ENCODE data around the gene CPN2. TPM values are rescaled to one million over a fixed set of nuclear protein-coding genes. Genes with fewer than 3 reads are reported as not detected.

The CPN2 gene
- total and polyA plus RNA-seq, 2 of the 8 experiments (the other 6 are each of a cell fraction or from before 2014, with no cell fraction given) = 0.03 TPM; not detected in 1

DNA sequence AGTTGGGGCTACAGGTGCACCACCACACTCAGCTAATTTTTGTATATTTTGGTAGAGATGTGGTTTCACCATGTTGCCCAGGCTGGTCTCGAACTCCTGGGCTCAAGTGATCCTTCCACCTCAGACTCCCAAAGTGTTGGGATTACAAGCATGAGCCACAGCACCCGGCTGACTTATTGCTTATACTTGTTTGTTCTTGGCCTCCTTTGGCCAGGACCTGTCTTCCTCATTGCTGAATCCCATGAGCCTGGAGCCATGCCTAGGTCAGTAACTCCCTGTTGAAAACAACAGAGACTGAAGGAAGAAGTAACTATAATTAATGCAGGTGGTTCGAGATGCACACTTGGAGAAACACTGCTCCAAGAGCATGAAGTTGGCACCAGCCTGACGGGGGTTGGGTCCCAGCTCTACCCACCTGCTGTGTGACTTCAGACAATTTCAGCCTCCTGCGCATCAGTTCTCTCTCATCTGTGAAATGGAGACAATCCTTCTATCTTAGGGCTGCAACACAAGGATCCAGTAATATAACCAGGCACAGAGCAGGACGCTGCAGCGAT is 38.9 kb downstream of the CPN2 start:
- no peaks in the 10 kb centered on the region for H3K9me3 ChIP-seq (ENCODE audit: insufficient read depth in 2 of 2, low read depth in 1 of 2, low read length in 1 of 2)
- WGBS, 2 experiments (ENCODE audit: extremely low coverage in 1 of 2, insufficient coverage in 1 of 2, insufficient read length in 1 of 2, insufficient replicate concordance in 2 of 2, low coverage in 1 of 2, low lambda C conversion rate in 2 of 2, missing lambda C conversion rate in 1 of 2) = 80% methylated on average over 7 of the region's 7 CpGs; no CpG with 5 or more reads in 1 of the 2 experiments
- H3K9ac ChIP-seq (replicated peaks in 1 of 4; ENCODE audit: extremely low read depth in 1 of 4, low read depth in 3 of 4, low read length in 3 of 4) = no peak overlapping the region
- H4K8ac ChIP-seq (ENCODE audit: extremely low read depth, insufficient read depth, low read length) = no peak overlapping the region
- H2BK20ac ChIP-seq (ENCODE audit: low read length) = no peak overlapping the region
- no peak overlapping the region for H3K27ac ChIP-seq (ENCODE audit: low read depth, low read length)
- no peak for TF ChIP-seq SUZ12 (IDR thresholded peaks at IDR 0.05; ENCODE audit: low read length)
- no peak for TF ChIP-seq TCF12 (IDR thresholded peaks at IDR 0.05; ENCODE audit: low read depth, low read length)
- TF ChIP-seq MAX (IDR thresholded peaks at IDR 0.05) = no peak
- TF ChIP-seq CHD1 (IDR thresholded peaks at IDR 0.05; ENCODE audit: low read depth, low read length) = no peak
- TF ChIP-seq JUND (IDR thresholded peaks at IDR 0.05; ENCODE audit: low read length) = no peak
- no peak for TF ChIP-seq CTBP2 (IDR thresholded peaks at IDR 0.05; ENCODE audit: borderline replicate concordance, insufficient read depth, insufficient read length, low read length)
- no peak for TF ChIP-seq SP1 (IDR thresholded peaks at IDR 0.05; ENCODE audit: low read depth, low read length)
- H3K4me3 ChIP-seq (ENCODE audit: extremely low read depth in 1 of 4, insufficient read depth in 2 of 4, low read depth in 3 of 4, low read length in 4 of 4) = no peak overlapping the region
- no peak overlapping the region for H3K23ac ChIP-seq (ENCODE audit: insufficient read length)
- ChIA-PET CTCF (ENCODE audit: partially characterized antibody) (interaction anchor here (0.6 to 6.2 kb wide), 9 partner anchors 8 to 533 kb away, joined by 3 to 79 read pairs (median 6); no protein-coding TSS in a partner anchor), POLR2A (ENCODE audit: partially characterized antibody) (interaction anchor here (1.9 kb wide), 1 partner anchor 171 kb away, joined by 10 read pairs; no protein-coding TSS in a partner anchor)
- FAIRE-seq (no peak), DNase-seq (ENCODE audit: low read depth in 1 of 2, low spot score in 2 of 2) (no peak)
- no peak overlapping the region for H2BK5ac ChIP-seq (ENCODE audit: low read depth, low read length)
- H2BK15ac ChIP-seq (ENCODE audit: low read length) = no peak overlapping the region; the same call in 1 of the 2 replicates
- H4K20me1 ChIP-seq (replicated peaks in 1 of 2; ENCODE audit: control insufficient read depth in 1 of 2, insufficient read depth in 2 of 2, low read length in 2 of 2) = no peaks in the 10 kb centered on the region
- H4K5ac ChIP-seq (ENCODE audit: insufficient read length, low read depth, low read length) = no peak overlapping the region
- no peak overlapping the region for H3K4ac ChIP-seq (replicated peaks; ENCODE audit: insufficient read length, low read depth, low read length)
- no peak overlapping the region for H4K91ac ChIP-seq (replicated peaks; ENCODE audit: insufficient read length, low read length)
- no peak overlapping the region; the same call in 1 of the 2 replicates for H3K18ac ChIP-seq (ENCODE audit: extremely low read depth, low read length)
- H3K4me2 ChIP-seq (ENCODE audit: insufficient read depth in 1 of 2, low read depth in 2 of 2, low read length in 2 of 2) = no peak overlapping the region
- H3K56ac ChIP-seq (replicated peaks; ENCODE audit: insufficient read length, low read depth, low read length) = no peak overlapping the region
- H2AFZ ChIP-seq (ENCODE audit: low read length) = no peak overlapping the region
- 0 out of 2 replicates have a peak overlapping the region, but pooled peaks have one; percentile 18 for H2BK12ac ChIP-seq (ENCODE audit: low read depth, low read length)
- H3K79me1 ChIP-seq (ENCODE audit: low read depth, low read length) = no peaks in the 10 kb centered on the region
- H3K4me1 ChIP-seq (replicated peaks in 1 of 4; ENCODE audit: control insufficient read depth in 3 of 4, insufficient read depth in 4 of 4, low read length in 3 of 4) = peaks cover 10 to 23% (median 16%) of the 10 kb centered on the region in 4 experiments
- H3K36me3 ChIP-seq (ENCODE audit: control insufficient read depth in 2 of 4, insufficient read depth in 4 of 4, low read length in 3 of 4) = no peaks in the 10 kb centered on the region
- H3K79me2 ChIP-seq (ENCODE audit: control insufficient read depth in 1 of 2, insufficient read depth in 2 of 2, low read length in 2 of 2) = no peaks in the 10 kb centered on the region
- peaks cover 5% of the 10 kb centered on the region for H3K23me2 ChIP-seq (ENCODE audit: low read depth, low read length)
- H2BK120ac ChIP-seq (replicated peaks; ENCODE audit: low read depth, low read length) = no peak overlapping the region
- no peak overlapping the region for H2AK5ac ChIP-seq (ENCODE audit: low read depth, low read length)
- H3K14ac ChIP-seq (ENCODE audit: insufficient read length) = no peak overlapping the region
- H3K27me3 ChIP-seq (replicated peaks in 1 of 4; ENCODE audit: control insufficient read depth in 3 of 4, extremely low read depth in 1 of 4, insufficient read depth in 3 of 4, low read length in 3 of 4) = peaks cover 0 to 26% (median 12%) of the 10 kb centered on the region in 4 experiments; a peak in 5 of 7 replicates

Data from H1 (cell line).